HEK293 (cell line): ENCODE measurements around the gene PA2G4.
A peak's percentile ranks its signal among the peaks of the same experiment; 100 is the strongest.

Experiments used
- CTCF ChIA-PET: fragments of 350-600 bp; formaldehyde crosslinking; extraction: SDS; loops from one replicate; lab custom pipeline; 2021; ENCODE audit warnings: antibody characterized with exemption; lab: Yijun Ruan, JAX
- POLR2A ChIA-PET: fragments of 300-600 bp; formaldehyde crosslinking; extraction: SDS; loops from one replicate; lab custom pipeline; 2020; ENCODE audit warnings: antibody characterized with exemption, inconsistent platforms; lab: Yijun Ruan, JAX
- H3K27ac ChIP-seq: fragments of 200-500 bp; sonication (Bioruptor generic); 2 replicates; pipeline ENCODE4 v1.5.1; 2014; ENCODE audit warnings: low read depth, low read length, control low read depth, inconsistent platforms; ENCODE audit errors: extremely low read depth
- H3K36me3 ChIP-seq, 2 experiments: fragments of 200-500 bp in 1 of 2; sonication (Bioruptor generic) in 1 of 2; 1 replicate in 1 of 2; 2 replicates in 1 of 2; pipeline ENCODE4 v1.5.1; 2014 to 2017; ENCODE audit warnings: inconsistent platforms in 2 of 2, low read length in 2 of 2; ENCODE audit not compliant: control insufficient read depth in 2 of 2, insufficient read depth in 1 of 2
- H3K4me1 ChIP-seq: fragments of 200-500 bp; sonication (Bioruptor generic); 2 replicates; pipeline ENCODE4 v1.5.1; 2014; ENCODE audit warnings: mild to moderate bottlenecking, low read length, inconsistent platforms; ENCODE audit not compliant: control insufficient read depth, insufficient read depth
- H3K4me3 ChIP-seq: 2 replicates; pipeline ENCODE4 v1.5.1; 2011; ENCODE audit warnings: low read depth, mild to moderate bottlenecking, control low read depth, low read length, moderate library complexity
- H3K9me3 ChIP-seq: fragments of 200-500 bp; sonication (Bioruptor generic); 2 replicates; pipeline ENCODE4 v1.5.1; 2014; ENCODE audit warnings: low read depth, low read length, inconsistent platforms; ENCODE audit not compliant: control insufficient read depth, insufficient read depth
- IKZF3 ChIP-seq: fragments of 450-650 bp; IDR thresholded peaks from 2 replicates; pipeline ENCODE4 v1.5.0; 2018; ENCODE audit warnings: missing biosample characterization, mild to moderate bottlenecking, missing genetic modification characterization, moderate library complexity
- KLF1 ChIP-seq: fragments of 450-650 bp; formaldehyde crosslinking; IDR thresholded peaks from 2 replicates; pipeline ENCODE4 v1.5.1; 2016; ENCODE audit warnings: missing biosample characterization, missing genetic modification characterization
- MZF1 ChIP-seq: fragments of 450-650 bp; formaldehyde crosslinking; IDR thresholded peaks from 2 replicates; pipeline ENCODE4 v1.5.1; 2017; ENCODE audit warnings: missing biosample characterization, missing genetic modification characterization, borderline replicate concordance
- SP7 ChIP-seq: fragments of 450-650 bp; formaldehyde crosslinking; IDR thresholded peaks from 2 replicates; pipeline ENCODE4 v1.5.1; 2016; ENCODE audit warnings: missing biosample characterization, missing genetic modification characterization
- ZBTB1 ChIP-seq: fragments of 450-650 bp; formaldehyde crosslinking; IDR thresholded peaks from 2 replicates; pipeline ENCODE4 v1.5.1; 2016; ENCODE audit warnings: missing biosample characterization, missing genetic modification characterization
- ZBTB10 ChIP-seq: fragments of 450-650 bp; formaldehyde crosslinking; IDR thresholded peaks from 2 replicates; pipeline ENCODE4 v1.5.1; 2016; ENCODE audit warnings: missing biosample characterization, missing genetic modification characterization
- ZBTB11 ChIP-seq: fragments of 450-650 bp; formaldehyde crosslinking; conservative IDR thresholded peaks from 2 replicates; pipeline ENCODE4 v1.5.1; 2016; ENCODE audit warnings: low read depth, missing biosample characterization, missing genetic modification characterization
- ZBTB44 ChIP-seq: fragments of 450-650 bp; IDR thresholded peaks from 2 replicates; pipeline ENCODE4 v1.5.1; 2018; ENCODE audit warnings: missing biosample characterization, mild to moderate bottlenecking, missing genetic modification characterization
- ZBTB48 ChIP-seq: fragments of 450-650 bp; formaldehyde crosslinking; IDR thresholded peaks from 2 replicates; pipeline ENCODE4 v1.5.1; 2016; ENCODE audit warnings: missing biosample characterization, missing genetic modification characterization
- ZBTB6 ChIP-seq: fragments of 450-650 bp; formaldehyde crosslinking; IDR thresholded peaks from 2 replicates; pipeline ENCODE4 v1.5.1; 2017; ENCODE audit warnings: missing biosample characterization, missing genetic modification characterization
- ZEB2 ChIP-seq: fragments of 450-650 bp; formaldehyde crosslinking; IDR thresholded peaks from 2 replicates; pipeline ENCODE4 v1.5.1; 2016; ENCODE audit warnings: missing biosample characterization, missing genetic modification characterization
- ZFP37 ChIP-seq: fragments of 450-650 bp; formaldehyde crosslinking; IDR thresholded peaks from 2 replicates; pipeline ENCODE4 v1.5.1; 2016; ENCODE audit warnings: missing biosample characterization, missing genetic modification characterization
- ZNF10 ChIP-seq: fragments of 450-650 bp; formaldehyde crosslinking; IDR thresholded peaks from 2 replicates; pipeline ENCODE4 v1.5.1; 2017; ENCODE audit warnings: missing biosample characterization, missing genetic modification characterization
- ZNF2 ChIP-seq: fragments of 450-650 bp; formaldehyde crosslinking; IDR thresholded peaks from 2 replicates; pipeline ENCODE4 v1.5.1; 2016; ENCODE audit warnings: missing biosample characterization, missing genetic modification characterization
- ZNF223 ChIP-seq: fragments of 450-650 bp; formaldehyde crosslinking; IDR thresholded peaks from 2 replicates; pipeline ENCODE4 v1.5.1; 2016; ENCODE audit warnings: missing biosample characterization, missing genetic modification characterization
- ZNF248 ChIP-seq: fragments of 450-650 bp; formaldehyde crosslinking; IDR thresholded peaks from 2 replicates; pipeline ENCODE4 v1.5.1; 2017; ENCODE audit warnings: missing biosample characterization, missing genetic modification characterization
- ZNF391 ChIP-seq: fragments of 450-650 bp; formaldehyde crosslinking; IDR thresholded peaks from 2 replicates; pipeline ENCODE4 v1.5.1; 2016; ENCODE audit warnings: low read depth, missing biosample characterization, missing genetic modification characterization, borderline replicate concordance
- ZNF394 ChIP-seq: fragments of 450-650 bp; formaldehyde crosslinking; IDR thresholded peaks from 2 replicates; pipeline ENCODE4 v1.5.1; 2016; ENCODE audit warnings: missing biosample characterization, missing genetic modification characterization, mild to moderate bottlenecking, moderate library complexity, borderline replicate concordance
- ZNF404 ChIP-seq: fragments of 450-650 bp; formaldehyde crosslinking; IDR thresholded peaks from 2 replicates; pipeline ENCODE4 v1.5.1; 2017; ENCODE audit warnings: missing biosample characterization, missing genetic modification characterization
- ZNF449 ChIP-seq: fragments of 450-650 bp; formaldehyde crosslinking; IDR thresholded peaks from 2 replicates; pipeline ENCODE4 v1.5.1; 2017; ENCODE audit warnings: missing biosample characterization, mild to moderate bottlenecking, missing genetic modification characterization, moderate library complexity
- ZNF501 ChIP-seq: fragments of 450-650 bp; formaldehyde crosslinking; IDR thresholded peaks from 2 replicates; pipeline ENCODE4 v1.5.1; 2016; ENCODE audit warnings: missing biosample characterization, missing genetic modification characterization
- ZNF561 ChIP-seq: fragments of 450-650 bp; IDR thresholded peaks from 2 replicates; pipeline ENCODE4 v1.5.1; 2018; ENCODE audit warnings: missing biosample characterization, missing genetic modification characterization, borderline replicate concordance
- ZNF600 ChIP-seq: fragments of 450-650 bp; formaldehyde crosslinking; IDR thresholded peaks from 2 replicates; pipeline ENCODE4 v1.5.1; 2016; ENCODE audit warnings: missing biosample characterization, missing genetic modification characterization
- ZNF621 ChIP-seq: fragments of 450-650 bp; formaldehyde crosslinking; IDR thresholded peaks from 2 replicates; pipeline ENCODE4 v1.5.1; 2017; ENCODE audit warnings: missing biosample characterization, missing genetic modification characterization
- ZNF837 ChIP-seq: fragments of 450-650 bp; formaldehyde crosslinking; IDR thresholded peaks from 2 replicates; pipeline ENCODE4 v1.5.1; 2016; ENCODE audit warnings: missing biosample characterization, missing genetic modification characterization
- ZNF843 ChIP-seq: fragments of 450-650 bp; formaldehyde crosslinking; IDR thresholded peaks from 2 replicates; pipeline ENCODE4 v1.5.1; 2016; ENCODE audit warnings: missing biosample characterization, missing genetic modification characterization

The PA2G4 gene

GRCh38 chr12:56078931-56079722 lies 25.2 kb upstream of the PA2G4 start:
- Histone ChIP-seq H3K4me3 (peak overlapping the region; percentile 40), H3K9me3 (no peaks in the 10 kb centered on the region), H3K36me3 (no peaks in the 10 kb centered on the region), H3K4me1 (no peaks in the 10 kb centered on the region; the same call in 1 of the 2 replicates), H3K27ac (peak overlapping the region; percentile 64; the same call in 1 of the 2 replicates)
- ChIA-PET CTCF (interaction anchor here (0.6 to 3.3 kb wide), 13 partner anchors 12 to 1643 kb away, joined by 3 to 26 read pairs (median 4); partner anchors contain the start of genes PA2G4 and ZC3H10), POLR2A (interaction anchor here (0.5 to 4.6 kb wide), 14 partner anchors 10 to 518 kb away, joined by 3 to 54 read pairs (median 4); partner anchors contain the start of genes ESYT1, PA2G4, RAB5B and RPL41)
- TF ChIP-seq ZNF248 (tag by site-specific recombination) = no peak
- TF ChIP-seq ZNF837 (tag by site-specific recombination) = no peak
- TF ChIP-seq ZNF621 (tag by site-specific recombination) = no peak
- peak; percentile 46; the same call in 1 of the 2 replicates for TF ChIP-seq ZNF561 (tag by site-specific recombination)
- TF ChIP-seq ZNF501 (tag by site-specific recombination) = peak; percentile 91
- peak; percentile 60; the same call in 1 of the 2 replicates for TF ChIP-seq ZBTB10 (tag by site-specific recombination)
- TF ChIP-seq ZNF2 (tag by site-specific recombination) = peak; percentile 88
- no peak for TF ChIP-seq ZNF10 (tag by site-specific recombination)
- TF ChIP-seq IKZF3 (tag by site-specific recombination) = peak; percentile 79
- TF ChIP-seq ZBTB6 (tag by site-specific recombination) = no peak
- peak; percentile 72; the same call in 1 of the 2 replicates for TF ChIP-seq ZNF843 (tag by site-specific recombination)
- peak; percentile 98 for TF ChIP-seq ZNF600 (tag by site-specific recombination)
- peak; percentile 83 for TF ChIP-seq ZBTB11
- TF ChIP-seq ZEB2 (tag by site-specific recombination) = peak; percentile 91
- peak; percentile 81 for TF ChIP-seq ZNF449
- TF ChIP-seq SP7 = peak; percentile 83
- peak; percentile 55 for TF ChIP-seq ZNF394 (tag by site-specific recombination)
- peak; percentile 95 for TF ChIP-seq ZFP37 (tag by site-specific recombination)
- no peak for TF ChIP-seq ZNF223
- no peak; the same call in none of the 2 replicates for TF ChIP-seq MZF1 (tag by site-specific recombination)
- no peak for TF ChIP-seq ZBTB1
- TF ChIP-seq ZNF391 = 0 out of 2 replicates have a peak, but pooled peaks have one; percentile 62
- peak; percentile 66; the same call in 1 of the 2 replicates for TF ChIP-seq ZBTB48 (tag by site-specific recombination)
- no peak for TF ChIP-seq KLF1 (tag by site-specific recombination)
- TF ChIP-seq ZBTB44 (tag by site-specific recombination) = no peak
- no peak for TF ChIP-seq ZNF404 (tag by site-specific recombination)
